ENCODE data around the gene KCNG3.

- TF ChIP-seq CTCF (IDR thresholded peaks at IDR 0.05) (no peak), POLR2A (IDR thresholded peaks at IDR 0.05) (no peak)
Measured at GRCh38 chr2:42504364-42505230, 10.8 kb upstream of the KCNG3 start.

Data from gastroesophageal sphincter (tissue), 3 donors.